Neuronal stem cell (in vitro differentiated cells): ENCODE results near the gene THOC6.
A peak's percentile ranks its signal among the peaks of the same experiment; 100 is the strongest.

Experiments
- DNase-seq: peaks from one replicate; pipeline ENCODE4 v3.0.0-alpha.2; 2013; ENCODE audit warnings: low spot score
- H2AFZ ChIP-seq: one replicate; pipeline ENCODE4 v1.6.1; 2013; ENCODE audit warnings: mild to moderate bottlenecking, low read length, inconsistent platforms
- H2AK5ac ChIP-seq: 2 replicates; pipeline ENCODE4 v1.6.1; 2013; ENCODE audit warnings: low read depth, mild to moderate bottlenecking, inconsistent platforms, low read length, moderate library complexity, mixed read lengths
- H2BK120ac ChIP-seq: 2 replicates; pipeline ENCODE4 v1.6.1; 2013; ENCODE audit warnings: low read depth, mild to moderate bottlenecking, inconsistent platforms, low read length, moderate library complexity, mixed read lengths
- H2BK12ac ChIP-seq: one replicate; pipeline ENCODE4 v1.6.1; 2013; ENCODE audit warnings: low read length, inconsistent platforms
- H2BK15ac ChIP-seq: 2 replicates; pipeline ENCODE4 v1.6.1; 2013; ENCODE audit warnings: mild to moderate bottlenecking, low read length, inconsistent platforms, mixed read lengths
- H2BK5ac ChIP-seq: one replicate; pipeline ENCODE4 v1.6.1; 2013; ENCODE audit warnings: inconsistent platforms, mild to moderate bottlenecking, low read length, moderate library complexity
- H3K14ac ChIP-seq: one replicate; pipeline ENCODE4 v1.6.1; 2013; ENCODE audit warnings: low read length, inconsistent platforms
- H3K18ac ChIP-seq: 2 replicates; pipeline ENCODE4 v1.6.1; 2013; ENCODE audit warnings: low read length, inconsistent platforms
- H3K23ac ChIP-seq: 2 replicates; pipeline ENCODE4 v1.6.1; 2013; ENCODE audit warnings: low read depth, mild to moderate bottlenecking, mixed read lengths, low read length, inconsistent platforms; ENCODE audit not compliant: poor library complexity
- H3K27ac ChIP-seq: replicated peaks from 3 replicates; pipeline ENCODE4 v1.5.1; 2013; ENCODE audit warnings: low read length, inconsistent platforms
- H3K27me3 ChIP-seq, 3 experiments: 2 replicates each; pipeline ENCODE4 v1.6.1; 2013; ENCODE audit warnings: low read length in 3 of 3, mild to moderate bottlenecking in 2 of 3, inconsistent platforms in 1 of 3, low read depth in 1 of 3, mixed read lengths in 1 of 3, moderate library complexity in 1 of 3; ENCODE audit not compliant: control insufficient read depth in 3 of 3, insufficient read depth in 3 of 3
- H3K36me3 ChIP-seq, 2 donors: replicated peaks in 1 of 2; 2 replicates each; pipeline ENCODE4 v1.6.1; 2013; ENCODE audit warnings: low read length in 2 of 2; ENCODE audit not compliant: control insufficient read depth in 2 of 2, insufficient read depth in 2 of 2
- H3K4ac ChIP-seq: 2 replicates; pipeline ENCODE4 v1.6.1; 2013; ENCODE audit warnings: inconsistent platforms, mild to moderate bottlenecking, low read length, moderate library complexity
- H3K4me1 ChIP-seq, 2 donors: 1 replicate in 1 of 2; 2 replicates in 1 of 2; pipeline ENCODE4 v1.6.1; 2013; ENCODE audit warnings: low read length in 2 of 2, low read depth in 1 of 2; ENCODE audit not compliant: control insufficient read depth in 2 of 2, insufficient read depth in 1 of 2
- H3K4me2 ChIP-seq: one replicate; pipeline ENCODE4 v1.6.1; 2013; ENCODE audit warnings: mild to moderate bottlenecking, low read length, inconsistent platforms; ENCODE audit not compliant: insufficient read depth, poor library complexity, severe bottlenecking
- H3K4me3 ChIP-seq, 2 donors: 2 replicates each; pipeline ENCODE4 v1.5.1; 2013; ENCODE audit warnings: low read length in 2 of 2, mild to moderate bottlenecking in 2 of 2, inconsistent platforms in 1 of 2, moderate library complexity in 1 of 2
- H3K79me1 ChIP-seq: one replicate; pipeline ENCODE4 v1.6.1; 2013; ENCODE audit warnings: low read depth, mild to moderate bottlenecking, inconsistent platforms, low read length, moderate library complexity
- H3K9ac ChIP-seq: one replicate; pipeline ENCODE4 v1.6.1; 2013; ENCODE audit warnings: mild to moderate bottlenecking, low read depth, low read length, inconsistent platforms; ENCODE audit not compliant: poor library complexity
- H3K9me3 ChIP-seq, 2 donors: replicated peaks in 1 of 2; 2 replicates each; pipeline versions ENCODE3 to v1.6.1; 2013; ENCODE audit warnings: low read length in 2 of 2, mild to moderate bottlenecking in 2 of 2, inconsistent platforms in 1 of 2, low read depth in 1 of 2, mixed read lengths in 1 of 2, moderate library complexity in 1 of 2; ENCODE audit not compliant: control insufficient read depth in 2 of 2, insufficient read depth in 1 of 2
- H4K8ac ChIP-seq: one replicate; pipeline ENCODE4 v1.6.1; 2013; ENCODE audit warnings: low read depth, mild to moderate bottlenecking, inconsistent platforms, low read length, moderate library complexity
- H4K91ac ChIP-seq: one replicate; pipeline ENCODE4 v1.6.1; 2013; ENCODE audit warnings: low read length, low read depth, mild to moderate bottlenecking, inconsistent platforms; ENCODE audit not compliant: poor library complexity
- WGBS, 2 donors: extraction: QIAGEN DNeasy Blood & Tissue Kit; methylation state at CpG; one replicate each; pipeline ENCODE4 v1.1.7; 2013; ENCODE audit warnings: missing lambda C conversion rate in 2 of 2, mixed read lengths in 1 of 2; ENCODE audit not compliant: insufficient read length in 2 of 2, insufficient replicate concordance in 1 of 2; ENCODE audit errors: extremely low coverage in 2 of 2; 5-methylcytosine and 5-hydroxymethylcytosine counted together

Gene THOC6

GRCh38 chr16:2986623-2987188 is 37.1 kb upstream of the THOC6 start:
- Histone ChIP-seq H3K18ac (peak overlapping the region; percentile 48), H3K27ac (no peak overlapping the region), H3K4me3 (no peak overlapping the region), H3K9me3 (no peaks in the 10 kb centered on the region), H2AFZ (no peak overlapping the region), H4K91ac (no peak overlapping the region), H3K79me1 (no peaks in the 10 kb centered on the region), H2BK120ac (no peak overlapping the region), H2BK12ac (no peak overlapping the region), H3K36me3 (no peaks in the 10 kb centered on the region), H2AK5ac (peak overlapping the region; percentile 88), H2BK15ac (peak overlapping the region; percentile 54), H3K14ac (peak overlapping the region; percentile 17), H3K23ac (no peak overlapping the region), H3K4me2 (no peak overlapping the region), H4K8ac (no peak overlapping the region), H3K9ac (peak overlapping the region; percentile 2), H3K4ac (no peak overlapping the region), H3K27me3 (peaks cover 0 to 74% (median 0%) of the 10 kb centered on the region in 3 experiments), H2BK5ac (peak overlapping the region; percentile 53), H3K4me1 (peaks cover 4 to 7% of the 10 kb centered on the region in 2 donors)
- WGBS, 2 donors, result no CpG with 5 or more reads among the region's 17 CpGs
- no peak for DNase-seq

GRCh38 chr16:2987286-2987685 is 36.5 kb upstream of the THOC6 start:
- Histone ChIP-seq H2BK15ac (peak overlapping the region; percentile 54), H4K8ac (no peak overlapping the region), H2BK5ac (peak overlapping the region; percentile 53), H3K27ac (no peak overlapping the region), H3K79me1 (no peaks in the 10 kb centered on the region), H2BK120ac (no peak overlapping the region), H3K27me3 (peaks cover 0 to 77% (median 0%) of the 10 kb centered on the region in 3 experiments), H3K36me3 (no peaks in the 10 kb centered on the region), H2BK12ac (peak overlapping the region; percentile 73), H2AFZ (no peak overlapping the region), H3K4me2 (no peak overlapping the region), H3K4me3 (no peak overlapping the region), H3K18ac (peak overlapping the region; percentile 83), H3K9me3 (no peaks in the 10 kb centered on the region), H3K4ac (no peak overlapping the region), H4K91ac (no peak overlapping the region), H2AK5ac (peak overlapping the region; percentile 88), H3K9ac (no peak overlapping the region), H3K4me1 (peaks cover 0 to 3% of the 10 kb centered on the region in 2 donors), H3K14ac (peak overlapping the region; percentile 71), H3K23ac (no peak overlapping the region)
- no CpG with 5 or more reads among the region's 9 CpGs for WGBS, 2 donors
- no peak for DNase-seq

GRCh38 chr16:2987833-2988232 is 36.0 kb upstream of the THOC6 start:
- no CpG with 5 or more reads among the region's 8 CpGs for WGBS, 2 donors
- H3K18ac ChIP-seq, result peak overlapping the region; percentile 83
- no peak overlapping the region for H2BK5ac ChIP-seq
- no peak overlapping the region for H3K27ac ChIP-seq
- no peak overlapping the region for H3K4me3 ChIP-seq
- H3K23ac ChIP-seq, result no peak overlapping the region
- H4K91ac ChIP-seq, result no peak overlapping the region
- no peaks in the 10 kb centered on the region for H3K9me3 ChIP-seq
- H3K14ac ChIP-seq, result peak overlapping the region; percentile 3
- H2BK12ac ChIP-seq, result peak overlapping the region; percentile 73
- no peak overlapping the region for H2AFZ ChIP-seq
- no peaks in the 10 kb centered on the region for H3K79me1 ChIP-seq
- peak overlapping the region; percentile 56 for H2AK5ac ChIP-seq
- H2BK15ac ChIP-seq, result peak overlapping the region; percentile 37
- H2BK120ac ChIP-seq, result no peak overlapping the region
- H3K4me1 ChIP-seq, result peaks cover 0 to 6% of the 10 kb centered on the region in 2 donors
- no peak overlapping the region for H3K4ac ChIP-seq
- H3K9ac ChIP-seq, result no peak overlapping the region
- H4K8ac ChIP-seq, result no peak overlapping the region
- no peaks in the 10 kb centered on the region for H3K36me3 ChIP-seq
- H3K4me2 ChIP-seq, result no peak overlapping the region
- no peak for DNase-seq
- peaks cover 0 to 79% (median 0%) of the 10 kb centered on the region in 3 experiments for H3K27me3 ChIP-seq

- Histone ChIP-seq H3K18ac (no peak overlapping the region), H3K4me3 (no peak overlapping the region), H3K23ac (no peak overlapping the region), H4K91ac (no peak overlapping the region), H3K14ac (no peak overlapping the region), H3K4me2 (no peak overlapping the region), H3K27me3 (peaks cover 0 to 81% (median 0%) of the 10 kb centered on the region in 3 experiments), H2BK120ac (no peak overlapping the region), H3K36me3 (no peaks in the 10 kb centered on the region), H3K4me1 (peaks cover 0 to 6% of the 10 kb centered on the region in 2 donors), H2AFZ (no peak overlapping the region), H3K27ac (no peak overlapping the region), H3K4ac (no peak overlapping the region), H4K8ac (no peak overlapping the region), H2BK15ac (no peak overlapping the region), H3K9ac (no peak overlapping the region), H2AK5ac (peak overlapping the region; percentile 53), H3K9me3 (no peaks in the 10 kb centered on the region), H2BK5ac (no peak overlapping the region), H2BK12ac (no peak overlapping the region), H3K79me1 (no peaks in the 10 kb centered on the region)
- DNase-seq, result no peak
- no CpG with 5 or more reads among the region's 8 CpGs for WGBS, 2 donors
Observed at GRCh38 chr16:2988590-2989099, 35.2 kb upstream of the THOC6 start.
